GM23338 (cell line): Measurements from ENCODE around the gene SRGAP3. TPM values are rescaled to one million over a fixed set of nuclear protein-coding genes. Genes with fewer than 3 reads are reported as not detected.

ENCODE experiments used
- ATAC-seq: fragments of 200-7000 bp; cut with Tn5 transposase; 3 replicates; pipeline ENCODE4 v1.9.1; 2020
- DNase-seq: peaks from one replicate; pipeline ENCODE4 v3.0.0-alpha.2; 2015; ENCODE audit warnings: low spot score
- H2AFZ ChIP-seq: fragments of 200-600 bp; sonication (generic); 2 replicates; pipeline ENCODE4 v1.8.0; 2016; ENCODE audit warnings: antibody characterized with exemption, mild to moderate bottlenecking, moderate library complexity
- H3F3A ChIP-seq: fragments of 200-600 bp; sonication (generic); replicated peaks from 2 replicates; pipeline ENCODE4 v1.8.0; 2017; ENCODE audit warnings: antibody characterized with exemption, mixed run types, low read depth
- H3K27ac ChIP-seq: fragments of 200-600 bp; sonication (generic); 2 replicates; pipeline ENCODE4 v1.6.1; 2016; ENCODE audit warnings: low read depth
- H3K27me3 ChIP-seq: fragments of 200-600 bp; sonication (generic); 2 replicates; pipeline ENCODE4 v1.8.0; 2016; ENCODE audit warnings: mild to moderate bottlenecking, mixed run types, moderate library complexity; ENCODE audit not compliant: insufficient read depth
- H3K36me3 ChIP-seq: fragments of 200-600 bp; sonication (generic); 2 replicates; pipeline ENCODE4 v1.8.0; 2016; ENCODE audit warnings: mild to moderate bottlenecking; ENCODE audit not compliant: insufficient read depth
- H3K4me1 ChIP-seq: fragments of 200-600 bp; sonication (generic); 2 replicates; pipeline ENCODE4 v1.8.0; 2016; ENCODE audit warnings: mild to moderate bottlenecking, moderate library complexity; ENCODE audit not compliant: insufficient read depth
- H3K4me2 ChIP-seq: fragments of 200-600 bp; sonication (generic); 2 replicates; pipeline ENCODE4 v1.7.1; 2017; ENCODE audit warnings: mixed run types
- H3K4me3 ChIP-seq: fragments of 200-600 bp; sonication (generic); 2 replicates; pipeline ENCODE4 v1.6.1; 2016; ENCODE audit warnings: mixed run types
- H3K79me2 ChIP-seq: fragments of 200-600 bp; sonication (generic); replicated peaks from 2 replicates; pipeline ENCODE4 v1.8.0; 2017; ENCODE audit warnings: mild to moderate bottlenecking; ENCODE audit not compliant: insufficient read depth
- H3K9me2 ChIP-seq: fragments of 200-600 bp; sonication (generic); 2 replicates; pipeline ENCODE4 v1.8.0; 2017; ENCODE audit not compliant: insufficient read depth
- H4K20me1 ChIP-seq: fragments of 200-600 bp; sonication (generic); replicated peaks from 2 replicates; pipeline ENCODE4 v1.8.0; 2017; ENCODE audit warnings: mild to moderate bottlenecking; ENCODE audit not compliant: insufficient read depth
- H3K27ac Mint-ChIP-seq: 2 replicates; pipeline ENCODE4 v1.8.0; 2020; ENCODE audit warnings: inconsistent platforms, mild to moderate bottlenecking, moderate library complexity, mixed read lengths
- H3K27me3 Mint-ChIP-seq: 3 replicates; pipeline ENCODE4 v1.8.0; 2022; ENCODE audit warnings: low read depth, mild to moderate bottlenecking, moderate library complexity, mixed read lengths, inconsistent platforms; ENCODE audit not compliant: insufficient read depth, poor library complexity
- H3K36me3 Mint-ChIP-seq: 3 replicates; pipeline ENCODE4 v1.8.0; 2021; ENCODE audit warnings: low read depth, mild to moderate bottlenecking, inconsistent platforms, moderate library complexity, mixed read lengths
- H3K4me1 Mint-ChIP-seq: 3 replicates; pipeline ENCODE4 v1.8.0; 2020; ENCODE audit warnings: mild to moderate bottlenecking, inconsistent platforms, mixed read lengths
- H3K4me3 Mint-ChIP-seq: 3 replicates; pipeline ENCODE4 v1.8.0; 2021; ENCODE audit warnings: moderate library complexity, mild to moderate bottlenecking, inconsistent platforms, mixed read lengths
- H3K9me3 Mint-ChIP-seq: 3 replicates; pipeline ENCODE4 v1.8.0; 2020; ENCODE audit warnings: moderate library complexity, mild to moderate bottlenecking, inconsistent platforms, mixed read lengths
- CREB1 ChIP-seq: fragments of 250-450 bp; sonication (Bioruptor Pico); IDR thresholded peaks from 2 replicates; pipeline ENCODE4 v1.5.0; 2020; ENCODE audit warnings: low read depth, mild to moderate bottlenecking, moderate library complexity
- CTCF ChIP-seq, 2 experiments: fragments of 200-600 bp in 1 of 2; sonication (generic) in 1 of 2; conservative IDR thresholded peaks; 2 replicates each; pipeline versions ENCODE4 v1.5.1 to v1.6.1; 2016 to 2017; ENCODE audit warnings: antibody characterized with exemption in 2 of 2, low read depth in 2 of 2, mild to moderate bottlenecking in 2 of 2, moderate library complexity in 1 of 2
- ETS1 ChIP-seq: IDR thresholded peaks from 2 replicates; pipeline ENCODE4 v1.6.1; 2016; ENCODE audit warnings: antibody characterized with exemption
- STAT1 ChIP-seq: IDR thresholded peaks from one replicate; pipeline ENCODE4 v1.6.1; 2016; ENCODE audit warnings: antibody characterized with exemption; ENCODE audit not compliant: unreplicated experiment
- ZNF331 ChIP-seq: fragments of 250-450 bp; sonication (Bioruptor Pico); IDR thresholded peaks from 2 replicates; pipeline ENCODE4 v1.5.0; 2020; ENCODE audit warnings: low read depth, mild to moderate bottlenecking, moderate library complexity
- polyA plus RNA-seq: library from polyadenylated mRNA; unstranded; fragments of >200 nt; fragmentation: Nextera tagmentation; extraction: Ambion mirVana; gene quantifications from 2 replicates; pipeline ENCODE4 v1.2.1, GENCODE V29; 2016
- total RNA-seq: library from RNA; depleted of rRNA; stranded (reverse); fragments of >200 nt; shearing (Covaris generic); gene quantifications from 2 replicates; pipeline ENCODE4 v1.2.3, GENCODE V29; 2014
- TF ChIP-seq, protein P1 (sequence below): IDR thresholded peaks from one replicate; pipeline ENCODE4 v1.6.1; 2018; ENCODE audit warnings: antibody characterized with exemption; ENCODE audit not compliant: unreplicated experiment

SRGAP3 gene
- total and polyA plus RNA-seq, 2 experiments from 2014 or later: 6.4 to 9.4 TPM

GRCh38 chr3:9222956-9223639 lies 26.3 kb downstream of the SRGAP3 start:
- Mint-ChIP-seq H3K36me3 (no peaks in the 10 kb centered on the region; the same call in 2 of the 3 replicates), H3K9me3 (no peaks in the 10 kb centered on the region), H3K4me1 (peaks cover 45% of the 10 kb centered on the region), H3K27me3 (peaks cover 2% of the 10 kb centered on the region), H3K27ac (no peak overlapping the region), H3K4me3 (no peak overlapping the region)
- H3K27me3 ChIP-seq: no peaks in the 10 kb centered on the region
- H3K4me2 ChIP-seq: no peak overlapping the region
- H3K4me1 ChIP-seq: peaks cover 28% of the 10 kb centered on the region
- no peaks in the 10 kb centered on the region for H3F3A ChIP-seq
- no peaks in the 10 kb centered on the region for H3K36me3 ChIP-seq
- no peak overlapping the region for H3K4me3 ChIP-seq
- no peak overlapping the region for H2AFZ ChIP-seq
- H4K20me1 ChIP-seq: no peaks in the 10 kb centered on the region
- TF ChIP-seq ETS1 (no peak), CTCF (conservative IDR thresholded peaks at IDR 0.05; ENCODE audit: low read depth in 2 of 2) (no peak), STAT1 (no peak), ZNF331 (CRISPR knock-in tag) (no peak), CREB1 (no peak)
- H3K27ac ChIP-seq: no peak overlapping the region
- H3K79me2 ChIP-seq: 0 out of 2 replicates have a peak, but pooled peaks cover 4% of the 10 kb centered on the region
- peaks cover 4% of the 10 kb centered on the region; the same call in 1 of the 2 replicates for H3K9me2 ChIP-seq
- ATAC-seq (no peak), DNase-seq (no peak)

- Histone ChIP-seq H4K20me1 (no peaks in the 10 kb centered on the region), H3K27me3 (no peaks in the 10 kb centered on the region), H3K27ac (no peak overlapping the region), H3F3A (no peaks in the 10 kb centered on the region), H2AFZ (no peak overlapping the region), H3K36me3 (no peaks in the 10 kb centered on the region), H3K4me3 (no peak overlapping the region), H3K79me2 (0 out of 2 replicates have a peak, but pooled peaks cover 4% of the 10 kb centered on the region), H3K9me2 (peaks cover 3% of the 10 kb centered on the region; the same call in 1 of the 2 replicates), H3K4me2 (no peak overlapping the region), H3K4me1 (peaks cover 22% of the 10 kb centered on the region)
- ATAC-seq: no peak
- no peaks in the 10 kb centered on the region for H3K9me3 Mint-ChIP-seq
- TF ChIP-seq, protein P1, sequence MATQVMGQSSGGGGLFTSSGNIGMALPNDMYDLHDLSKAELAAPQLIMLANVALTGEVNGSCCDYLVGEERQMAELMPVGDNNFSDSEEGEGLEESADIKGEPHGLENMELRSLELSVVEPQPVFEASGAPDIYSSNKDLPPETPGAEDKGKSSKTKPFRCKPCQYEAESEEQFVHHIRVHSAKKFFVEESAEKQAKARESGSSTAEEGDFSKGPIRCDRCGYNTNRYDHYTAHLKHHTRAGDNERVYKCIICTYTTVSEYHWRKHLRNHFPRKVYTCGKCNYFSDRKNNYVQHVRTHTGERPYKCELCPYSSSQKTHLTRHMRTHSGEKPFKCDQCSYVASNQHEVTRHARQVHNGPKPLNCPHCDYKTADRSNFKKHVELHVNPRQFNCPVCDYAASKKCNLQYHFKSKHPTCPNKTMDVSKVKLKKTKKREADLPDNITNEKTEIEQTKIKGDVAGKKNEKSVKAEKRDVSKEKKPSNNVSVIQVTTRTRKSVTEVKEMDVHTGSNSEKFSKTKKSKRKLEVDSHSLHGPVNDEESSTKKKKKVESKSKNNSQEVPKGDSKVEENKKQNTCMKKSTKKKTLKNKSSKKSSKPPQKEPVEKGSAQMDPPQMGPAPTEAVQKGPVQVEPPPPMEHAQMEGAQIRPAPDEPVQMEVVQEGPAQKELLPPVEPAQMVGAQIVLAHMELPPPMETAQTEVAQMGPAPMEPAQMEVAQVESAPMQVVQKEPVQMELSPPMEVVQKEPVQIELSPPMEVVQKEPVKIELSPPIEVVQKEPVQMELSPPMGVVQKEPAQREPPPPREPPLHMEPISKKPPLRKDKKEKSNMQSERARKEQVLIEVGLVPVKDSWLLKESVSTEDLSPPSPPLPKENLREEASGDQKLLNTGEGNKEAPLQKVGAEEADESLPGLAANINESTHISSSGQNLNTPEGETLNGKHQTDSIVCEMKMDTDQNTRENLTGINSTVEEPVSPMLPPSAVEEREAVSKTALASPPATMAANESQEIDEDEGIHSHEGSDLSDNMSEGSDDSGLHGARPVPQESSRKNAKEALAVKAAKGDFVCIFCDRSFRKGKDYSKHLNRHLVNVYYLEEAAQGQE: no peak
- H3K36me3 Mint-ChIP-seq: no peaks in the 10 kb centered on the region; the same call in 2 of the 3 replicates
- DNase-seq: no peak
- H3K27me3 Mint-ChIP-seq: peaks cover 2% of the 10 kb centered on the region
- H3K4me1 Mint-ChIP-seq: peaks cover 38% of the 10 kb centered on the region
- H3K27ac Mint-ChIP-seq: peak overlapping the region; percentile 36; the same call in 1 of the 2 replicates
- no peak overlapping the region for H3K4me3 Mint-ChIP-seq
Measured at GRCh38 chr3:9222049-9222448, 27.4 kb downstream of the SRGAP3 start.
